ENCODE measurements around the gene OR6Q1. TPM values are rescaled to one million over a fixed set of nuclear protein-coding genes. Genes with fewer than 3 reads are reported as not detected.

Gene OR6Q1, protein sequence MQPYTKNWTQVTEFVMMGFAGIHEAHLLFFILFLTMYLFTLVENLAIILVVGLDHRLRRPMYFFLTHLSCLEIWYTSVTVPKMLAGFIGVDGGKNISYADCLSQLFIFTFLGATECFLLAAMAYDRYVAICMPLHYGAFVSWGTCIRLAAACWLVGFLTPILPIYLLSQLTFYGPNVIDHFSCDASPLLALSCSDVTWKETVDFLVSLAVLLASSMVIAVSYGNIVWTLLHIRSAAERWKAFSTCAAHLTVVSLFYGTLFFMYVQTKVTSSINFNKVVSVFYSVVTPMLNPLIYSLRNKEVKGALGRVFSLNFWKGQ
- not detected in 2 replicates for total RNA-seq (2012; rRNA removed)
- not detected in 2 replicates for polyA plus RNA-seq (2012; rRNA removed)
- not detected in 2 replicates for polyA plus RNA-seq (2012; cell fraction: cytosol; rRNA removed)
- not detected in 2 replicates for polyA plus RNA-seq (2012; cell fraction: nucleus; rRNA removed; ENCODE audit: low replicate concordance)
- percentile 24 among the genes with signal in this experiment for Bru-seq, nascent RNA
- not detected for BruChase-seq, experiment 1, labeled RNA remaining after a 6-hour chase
- BruChase-seq, experiment 2, labeled RNA remaining after a 2-hour chase: not detected
- long read RNA-seq: 0 reads

GRCh38 chr11:58030653-58031052 is at the start of gene OR6Q1:
TSS of gene OR6Q1 (plus strand) at chr11:58030953. CDS start at chr11:58030953, 0 bp downstream.
- H3K79me1 ChIP-seq (ENCODE audit: low read depth in 1 of 2, low read length in 2 of 2): no peaks in the 10 kb centered on the region
- peak within 1 kb of the TSS; percentile 97 for H4K5ac ChIP-seq (ENCODE audit: low read depth, low read length)
- H2BK20ac ChIP-seq (ENCODE audit: low read depth, low read length): peak within 1 kb of the TSS; percentile 92
- peak within 1 kb of the TSS; percentile 89 for H2BK120ac ChIP-seq (ENCODE audit: low read depth, low read length)
- no peak within 1 kb of the TSS for H3K4me2 ChIP-seq (ENCODE audit: low read depth, low read length)
- peaks cover 17% of the 10 kb centered on the region for H3K9me1 ChIP-seq (ENCODE audit: insufficient read depth, low read length)
- no peak within 1 kb of the TSS for H2AFZ ChIP-seq (replicated peaks; ENCODE audit: low read length, poor library complexity)
- dilution Hi-C loops (cut with HindIII; ENCODE audit: low sequenced_read_pairs, unreplicated experiment): no loop called here
- peak within 1 kb of the TSS; percentile 99 for H2BK5ac ChIP-seq (ENCODE audit: low read depth, low read length, poor library complexity, severe bottlenecking)
- H3K4me1 ChIP-seq (ENCODE audit: control insufficient read depth, insufficient read depth, low read length): peaks cover 17% of the 10 kb centered on the region
- H3K23ac ChIP-seq (ENCODE audit: low read depth, low read length): peak within 1 kb of the TSS; percentile 82; the same call in 1 of the 2 replicates
- H3K14ac ChIP-seq (replicated peaks; ENCODE audit: low read depth, low read length): peak within 1 kb of the TSS; percentile 74
- intact Hi-C loops (cut with micrococcal nuclease): no loop called here
- BruUV-seq (replicated peaks): no TSS peak
- H3K9me3 ChIP-seq (ENCODE audit: control insufficient read depth, insufficient read depth, low read length): no peaks in the 10 kb centered on the region
- in situ Hi-C loops (cut with MboI; ENCODE audit: low sequenced_read_pairs): no loop called here
- ChIA-PET POLR2A (ENCODE audit: unreplicated experiment) (no interaction called here), CTCF (interaction anchor here (3.2 kb wide), 1 partner anchor 30 kb away, joined by 11 read pairs; no protein-coding TSS in a partner anchor)
- H3K36me3 ChIP-seq (ENCODE audit: control insufficient read depth, insufficient read depth, low read length): no peaks in the 10 kb centered on the region
- no peak within 1 kb of the TSS for H2AK9ac ChIP-seq (replicated peaks; ENCODE audit: low read depth, low read length, poor library complexity)
- peak within 1 kb of the TSS; percentile 88 for H2AK5ac ChIP-seq (ENCODE audit: low read depth, low read length)
- no peak within 1 kb of the TSS for H3K56ac ChIP-seq (ENCODE audit: extremely low read depth, insufficient read depth, low read length)
- peak within 1 kb of the TSS; percentile 33 for H3K9ac ChIP-seq (ENCODE audit: low read depth, low read length)
- no peaks in the 10 kb centered on the region for H4K20me1 ChIP-seq (ENCODE audit: insufficient read depth, low read length)
- H4K8ac ChIP-seq (ENCODE audit: low read depth in 2 of 2, low read length in 2 of 2): peak within 1 kb of the TSS; percentile 73 to 96
- peak within 1 kb of the TSS; percentile 55; the same call in 2 of the 3 replicates for H2BK15ac ChIP-seq (ENCODE audit: low read depth, low read length)
- peak within 1 kb of the TSS; percentile 85 for H3K4ac ChIP-seq (ENCODE audit: low read depth, low read length)
- no peak for DNase-seq
- H3K27me3 ChIP-seq (ENCODE audit: control insufficient read depth, insufficient read depth, low read length): no peaks in the 10 kb centered on the region
- no peak within 1 kb of the TSS for H3K4me3 ChIP-seq (ENCODE audit: insufficient read depth, low read depth, low read length)
- no peak for ATAC-seq (ENCODE audit: low read depth)
- H4K91ac ChIP-seq (ENCODE audit: insufficient read depth, low read depth, low read length): peak within 1 kb of the TSS; percentile 94
- H3K18ac ChIP-seq (ENCODE audit: low read depth, low read length): peak within 1 kb of the TSS; percentile 96
- peak within 1 kb of the TSS; percentile 96 for H3K27ac ChIP-seq (ENCODE audit: insufficient read depth, low read length)
- no peak for TF ChIP-seq ELK1 (IDR thresholded peaks at IDR 0.05; ENCODE audit: borderline replicate concordance, low read depth, low read length)
- no peak for TF ChIP-seq FOS (IDR thresholded peaks at IDR 0.05; ENCODE audit: low read depth, low read length)
- no peak for TF ChIP-seq MAZ (IDR thresholded peaks at IDR 0.05; ENCODE audit: borderline replicate concordance, low read depth, low read length)
- TF ChIP-seq MAFK (IDR thresholded peaks at IDR 0.05; ENCODE audit: low read depth, low read length): no peak
- TF ChIP-seq CEBPB (IDR thresholded peaks at IDR 0.05; ENCODE audit: low read depth, low read length): no peak
- TF ChIP-seq CTCF (conservative IDR thresholded peaks at IDR 0.05; ENCODE audit: low read depth, low read length): no peak
- TF ChIP-seq NFE2L2 (IDR thresholded peaks at IDR 0.05; ENCODE audit: low read depth, low read length): no peak
- TF ChIP-seq MXI1 (IDR thresholded peaks at IDR 0.05; ENCODE audit: borderline replicate concordance, low read depth, low read length): no peak
- TF ChIP-seq CHD1 (IDR thresholded peaks at IDR 0.05; ENCODE audit: low read depth, low read length): no peak
- TF ChIP-seq SMC3 (IDR thresholded peaks at IDR 0.05; ENCODE audit: low read depth, low read length): no peak
- TF ChIP-seq, protein P1, sequence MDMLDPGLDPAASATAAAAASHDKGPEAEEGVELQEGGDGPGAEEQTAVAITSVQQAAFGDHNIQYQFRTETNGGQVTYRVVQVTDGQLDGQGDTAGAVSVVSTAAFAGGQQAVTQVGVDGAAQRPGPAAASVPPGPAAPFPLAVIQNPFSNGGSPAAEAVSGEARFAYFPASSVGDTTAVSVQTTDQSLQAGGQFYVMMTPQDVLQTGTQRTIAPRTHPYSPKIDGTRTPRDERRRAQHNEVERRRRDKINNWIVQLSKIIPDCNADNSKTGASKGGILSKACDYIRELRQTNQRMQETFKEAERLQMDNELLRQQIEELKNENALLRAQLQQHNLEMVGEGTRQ (IDR thresholded peaks at IDR 0.05; ENCODE audit: low read depth, low read length): no peak
- no peak for TF ChIP-seq RFX5 (IDR thresholded peaks at IDR 0.05; ENCODE audit: low read depth, low read length)
- no peak for TF ChIP-seq POLR2A (IDR thresholded peaks at IDR 0.05; ENCODE audit: low read depth, low read length)
- no peak for TF ChIP-seq BHLHE40 (IDR thresholded peaks at IDR 0.05; ENCODE audit: low read depth, low read length)
- no peak for TF ChIP-seq RAD21 (IDR thresholded peaks at IDR 0.05; ENCODE audit: low read length)
